RWPE2 (cell line): ENCODE results near the gene DNAJC17.

Experiments
- ATAC-seq: fragments of 200-7000 bp; cut with Tn5 transposase; 3 replicates; pipeline ENCODE4 v1.9.1; 2021; ENCODE audit warnings: low read depth
- DNase-seq: peaks from one replicate; pipeline ENCODE4 v3.0.0-alpha.2; 2020; ENCODE audit warnings: low spot score
- H3K27ac ChIP-seq: fragments of 450-650 bp; 2 replicates; pipeline ENCODE4 v1.5.1; 2017; ENCODE audit warnings: mild to moderate bottlenecking; ENCODE audit not compliant: poor library complexity, severe bottlenecking
- H3K27me3 ChIP-seq: fragments of 250-450 bp; sonication (Bioruptor Pico); 2 replicates; pipeline ENCODE4 v1.5.1; 2021; ENCODE audit warnings: mild to moderate bottlenecking, moderate library complexity; ENCODE audit not compliant: insufficient read depth, poor library complexity, severe bottlenecking
- H3K36me3 ChIP-seq: fragments of 250-450 bp; sonication (Bioruptor Pico); 2 replicates; pipeline ENCODE4 v1.5.1; 2020; ENCODE audit warnings: low read depth, mild to moderate bottlenecking, moderate library complexity
- H3K4me1 ChIP-seq: fragments of 250-450 bp; sonication (Bioruptor Pico); 2 replicates; pipeline ENCODE4 v1.5.1; 2021; ENCODE audit warnings: mild to moderate bottlenecking, moderate library complexity; ENCODE audit not compliant: insufficient read depth, poor library complexity, severe bottlenecking
- H3K4me3 ChIP-seq: fragments of 250-450 bp; sonication (Bioruptor Pico); 2 replicates; pipeline ENCODE4 v1.5.1; 2021; ENCODE audit warnings: mild to moderate bottlenecking, moderate library complexity; ENCODE audit not compliant: severe bottlenecking
- H3K9me3 ChIP-seq: fragments of 250-450 bp; sonication (Bioruptor Pico); 2 replicates; pipeline ENCODE4 v1.5.1; 2021; ENCODE audit warnings: mild to moderate bottlenecking, moderate library complexity; ENCODE audit not compliant: severe bottlenecking
- TF ChIP-seq, protein P1 (sequence below): fragments of 450-650 bp; IDR thresholded peaks from one replicate; pipeline ENCODE4 v1.5.1; 2017; ENCODE audit warnings: mild to moderate bottlenecking, moderate library complexity; ENCODE audit not compliant: poor library complexity, severe bottlenecking

The DNAJC17 gene

DNA sequence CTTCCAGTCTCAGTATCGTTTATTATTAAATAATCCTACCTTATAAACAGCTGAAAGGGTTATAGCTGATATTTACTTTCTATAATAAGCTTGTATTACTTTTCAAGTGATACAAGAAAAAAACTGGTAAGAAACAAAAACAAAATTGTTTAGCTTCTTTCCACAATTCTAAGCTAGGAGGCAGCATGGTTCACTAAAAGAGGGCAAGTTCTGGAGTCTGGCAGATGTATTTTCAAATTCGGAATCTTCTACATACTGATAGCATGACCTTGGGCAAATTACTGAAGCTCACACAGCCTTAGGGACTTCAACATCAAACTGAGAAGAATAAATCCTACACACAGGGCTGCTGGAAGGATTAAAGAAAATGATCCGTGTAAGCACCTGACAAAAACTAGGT is 22.1 kb downstream of the DNAJC17 start:
- Histone ChIP-seq H3K4me3 (no peak overlapping the region), H3K4me1 (peaks cover 46% of the 10 kb centered on the region), H3K27ac (peak overlapping the region; percentile 96), H3K9me3 (no peaks in the 10 kb centered on the region), H3K27me3 (no peaks in the 10 kb centered on the region), H3K36me3 (peaks cover 10% of the 10 kb centered on the region; the same call in 1 of the 2 replicates)
- TF ChIP-seq, protein P1, sequence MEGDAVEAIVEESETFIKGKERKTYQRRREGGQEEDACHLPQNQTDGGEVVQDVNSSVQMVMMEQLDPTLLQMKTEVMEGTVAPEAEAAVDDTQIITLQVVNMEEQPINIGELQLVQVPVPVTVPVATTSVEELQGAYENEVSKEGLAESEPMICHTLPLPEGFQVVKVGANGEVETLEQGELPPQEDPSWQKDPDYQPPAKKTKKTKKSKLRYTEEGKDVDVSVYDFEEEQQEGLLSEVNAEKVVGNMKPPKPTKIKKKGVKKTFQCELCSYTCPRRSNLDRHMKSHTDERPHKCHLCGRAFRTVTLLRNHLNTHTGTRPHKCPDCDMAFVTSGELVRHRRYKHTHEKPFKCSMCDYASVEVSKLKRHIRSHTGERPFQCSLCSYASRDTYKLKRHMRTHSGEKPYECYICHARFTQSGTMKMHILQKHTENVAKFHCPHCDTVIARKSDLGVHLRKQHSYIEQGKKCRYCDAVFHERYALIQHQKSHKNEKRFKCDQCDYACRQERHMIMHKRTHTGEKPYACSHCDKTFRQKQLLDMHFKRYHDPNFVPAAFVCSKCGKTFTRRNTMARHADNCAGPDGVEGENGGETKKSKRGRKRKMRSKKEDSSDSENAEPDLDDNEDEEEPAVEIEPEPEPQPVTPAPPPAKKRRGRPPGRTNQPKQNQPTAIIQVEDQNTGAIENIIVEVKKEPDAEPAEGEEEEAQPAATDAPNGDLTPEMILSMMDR = peak; percentile 64
- DNase-seq = no peak
- no peak for ATAC-seq

DNA sequence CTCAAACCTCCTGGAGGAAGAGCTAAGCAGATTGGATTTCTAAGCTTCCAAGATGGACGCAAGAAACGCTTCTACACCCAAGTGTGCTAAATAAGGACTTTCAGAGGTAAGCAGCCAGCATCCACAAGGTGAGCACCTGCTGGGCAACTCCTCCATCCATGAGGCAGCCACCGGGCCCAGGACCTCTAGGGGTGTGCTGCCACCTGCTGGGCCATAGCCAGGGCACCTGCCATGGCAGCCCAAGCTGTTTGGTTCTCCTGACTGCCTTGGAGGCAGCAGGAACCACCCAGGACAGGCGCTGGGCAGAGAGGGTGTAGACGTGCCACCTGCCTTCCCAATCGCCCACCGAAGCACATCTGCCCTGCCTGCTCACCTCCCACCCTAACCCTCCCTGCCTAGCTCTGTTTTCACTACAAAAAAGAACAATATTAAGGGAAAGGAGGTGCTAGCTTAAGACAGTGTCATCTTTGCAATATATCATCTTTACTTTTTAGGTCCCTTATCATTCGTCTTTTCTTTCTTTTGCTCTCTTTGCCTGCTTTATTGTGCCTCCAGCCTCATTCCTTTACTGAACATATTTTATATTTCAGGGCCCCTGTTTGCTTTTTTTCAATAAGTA is 24.6 kb downstream of the DNAJC17 start:
- H3K9me3 ChIP-seq = no peaks in the 10 kb centered on the region
- no peak overlapping the region for H3K4me3 ChIP-seq
- peaks cover 32% of the 10 kb centered on the region for H3K36me3 ChIP-seq
- ATAC-seq = peak; percentile 73
- TF ChIP-seq, protein P1 = peak; percentile 98
- no peak overlapping the region for H3K27ac ChIP-seq
- DNase-seq = peak; percentile 93
- H3K27me3 ChIP-seq = no peaks in the 10 kb centered on the region
- peaks cover 25% of the 10 kb centered on the region for H3K4me1 ChIP-seq

DNA sequence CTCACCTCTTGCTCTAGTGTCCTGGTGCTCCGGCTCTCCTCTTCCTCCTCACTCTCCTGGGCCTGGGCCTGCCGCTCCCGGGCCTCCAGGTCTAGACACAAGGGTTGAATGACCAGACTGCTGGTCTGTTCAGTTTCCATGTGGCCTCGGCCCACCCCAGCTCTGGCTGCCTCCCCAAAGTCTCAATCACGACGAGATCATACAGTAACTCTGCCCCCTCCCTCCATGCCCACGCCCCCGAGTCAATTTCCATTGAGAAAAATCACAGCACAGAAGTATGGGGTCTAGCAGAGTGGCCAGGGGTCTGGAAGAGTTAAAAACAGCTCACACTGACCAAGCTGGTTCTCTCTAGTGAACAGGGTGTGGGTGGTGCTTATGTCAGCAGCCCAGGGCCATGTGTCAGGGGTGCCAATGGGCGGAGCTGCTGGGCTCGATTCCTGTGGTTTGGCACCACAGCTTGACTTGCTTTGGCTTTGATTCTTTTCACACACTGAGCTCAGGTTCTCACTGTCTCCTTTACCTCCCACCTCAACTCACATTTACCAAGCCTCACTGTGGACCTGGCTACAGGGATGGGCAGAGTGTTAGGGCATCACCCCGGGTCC is 30.6 kb downstream of the DNAJC17 start:
- no peaks in the 10 kb centered on the region for H3K9me3 ChIP-seq
- H3K36me3 ChIP-seq = peaks cover 67% of the 10 kb centered on the region
- H3K27me3 ChIP-seq = no peaks in the 10 kb centered on the region
- ATAC-seq (peak; percentile 98), DNase-seq (peak; percentile 89)
- peak overlapping the region; percentile 17 for H3K27ac ChIP-seq
- H3K4me1 ChIP-seq = peaks cover 10% of the 10 kb centered on the region
- TF ChIP-seq, protein P1 = no peak
- H3K4me3 ChIP-seq = no peak overlapping the region

DNA sequence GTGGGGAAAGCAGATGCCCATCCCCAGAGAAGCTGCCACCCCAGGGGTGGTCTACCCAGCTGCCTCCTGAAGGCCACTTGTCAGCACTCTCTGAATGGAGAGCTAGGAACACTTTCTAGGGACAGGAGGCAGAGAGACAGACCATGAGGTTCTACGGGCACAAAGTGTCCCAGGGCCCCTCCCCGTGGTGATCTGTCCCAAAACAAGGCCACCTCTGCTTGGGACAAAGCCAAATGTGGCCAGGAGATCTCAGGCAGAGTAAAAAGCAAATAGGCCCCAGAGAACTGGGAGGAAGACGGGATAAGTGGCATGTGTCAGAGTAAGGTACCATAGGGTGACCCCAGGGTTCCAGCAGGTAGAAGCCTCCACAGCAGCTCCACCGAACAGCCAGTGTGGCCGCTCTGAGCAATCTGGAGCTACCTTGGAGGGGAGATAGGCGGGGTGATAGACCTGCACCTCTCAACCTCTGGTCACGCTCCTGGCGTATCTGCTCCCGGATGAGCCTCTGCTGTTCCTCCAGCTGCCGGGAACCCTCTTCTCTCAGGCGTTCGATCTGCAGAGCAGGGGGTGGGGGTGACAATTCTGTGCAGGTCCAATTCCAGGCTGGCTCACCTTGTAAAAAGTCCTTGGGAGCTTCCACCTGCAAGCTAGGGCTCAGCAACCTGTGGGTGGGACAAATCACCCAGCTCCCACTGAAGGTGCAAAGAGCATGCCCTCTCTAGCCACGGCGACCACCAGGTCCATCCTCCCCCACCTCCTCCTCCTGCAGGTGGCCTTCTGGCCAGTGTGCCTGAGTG is 31.3 kb downstream of the DNAJC17 start:
- H3K36me3 ChIP-seq = peaks cover 67% of the 10 kb centered on the region
- H3K27ac ChIP-seq = no peak overlapping the region
- TF ChIP-seq, protein P1 = no peak

More for the DNA sequence above, 31.3 kb downstream of the DNAJC17 start:
- H3K4me3 ChIP-seq = no peak overlapping the region
- ATAC-seq = no peak
- no peak for DNase-seq
- H3K9me3 ChIP-seq = no peaks in the 10 kb centered on the region
- no peaks in the 10 kb centered on the region for H3K27me3 ChIP-seq
- H3K4me1 ChIP-seq = peaks cover 10% of the 10 kb centered on the region
